Measurements from ENCODE around the gene VIPAS39. TPM values are rescaled to one million over a fixed set of nuclear protein-coding genes. Genes with fewer than 3 reads are reported as not detected.

VIPAS39 gene
- total RNA-seq (2021), result 46.1 and 54.5 TPM in 2 replicates
- percentile 82 among the genes with signal in this experiment for Bru-seq, nascent RNA
- BruChase-seq, experiment 1, labeled RNA remaining after a 2-hour chase, result percentile 84 among the genes with signal in this experiment
- percentile 76 among the genes with signal in this experiment for BruChase-seq, experiment 2, labeled RNA remaining after a 6-hour chase
- long read RNA-seq, transcript VIPAS39-211 (20 exons, 2,562 nt), result major isoform, 36 of 45 reads
- long read RNA-seq, partial matches to known transcripts, result 1 of 45 reads
- long read RNA-seq, other reads (novel, unspliced or antisense), result 5 of 45 reads

DNA sequence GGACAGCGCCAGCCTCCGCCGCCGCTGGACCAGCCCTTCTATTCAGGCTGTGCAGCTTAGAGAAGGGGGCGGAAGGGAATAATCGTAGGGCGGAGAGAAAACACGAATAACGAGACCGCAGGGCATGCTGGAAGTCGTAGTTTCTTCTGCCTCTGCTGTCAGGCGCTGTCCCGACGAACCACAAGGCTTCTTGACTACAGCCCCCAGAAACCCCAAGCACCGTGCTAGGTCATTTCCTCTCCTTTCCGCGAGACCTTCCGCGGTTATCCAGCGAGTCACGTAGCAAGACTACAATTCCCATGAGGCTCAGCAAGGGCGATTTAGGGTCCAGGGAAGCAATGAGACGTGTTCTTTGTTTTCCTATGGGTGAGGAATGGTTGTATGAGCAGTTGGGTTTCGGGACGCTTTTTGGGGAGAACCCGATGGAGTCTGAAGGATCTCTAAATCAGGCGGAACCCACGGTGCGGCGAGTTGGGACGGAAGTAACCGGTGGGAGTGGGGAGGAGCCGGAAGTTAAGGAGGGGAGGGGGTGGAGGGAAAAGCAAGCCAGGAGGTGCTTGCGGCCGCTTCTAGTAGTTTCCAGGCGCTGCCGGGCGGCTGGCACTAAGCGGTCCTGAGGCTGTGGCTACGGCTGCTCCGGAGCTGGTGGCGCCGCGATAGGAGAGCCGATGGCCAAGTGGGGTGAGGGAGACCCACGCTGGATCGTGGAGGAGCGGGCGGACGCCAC lies at the start of gene VIPAS39, which contains the start of gene AHSA1:
Gene VIPAS39, minus strand, starts transcription at position 80 of the 727 bp plus-strand sequence. CDS start 3,499 bp downstream, outside the sequence.
Gene AHSA1, plus strand, starts transcription at position 572 of the 727 bp plus-strand sequence. Its CDS starts 97 bp downstream, at position 669.
- intact Hi-C loops (cut with micrococcal nuclease; ENCODE audit: unreplicated experiment), result loop anchor here (1.0 to 5.0 kb wide), 12 partner anchors 80 to 645 kb away; partner anchors contain the start of genes ADCK1, ALKBH1, ANGEL1 and POMT2
- Histone ChIP-seq H3K4me2 (peak within 1 kb of the TSS; percentile 97), H3K79me2 (ENCODE audit: low read depth) (peaks cover 75% of the 10 kb centered on the region), H2AFZ (peak within 1 kb of the TSS; percentile 89), H3K27me3 (ENCODE audit: insufficient read depth, low read depth) (no peaks in the 10 kb centered on the region), H3K4me3 (peak within 1 kb of the TSS; percentile 73), H4K20me1 (ENCODE audit: insufficient read depth) (peaks cover 40% of the 10 kb centered on the region), H3K27ac (peak within 1 kb of the TSS; percentile 80), H3K4me1 (replicated peaks; ENCODE audit: insufficient read depth) (peaks cover 20% of the 10 kb centered on the region), H3F3A (ENCODE audit: insufficient read depth, low read depth) (peaks cover 31% of the 10 kb centered on the region; the same call in 1 of the 2 replicates), H3K9me2 (ENCODE audit: insufficient read depth) (no peaks in the 10 kb centered on the region), H3K9me3 (ENCODE audit: insufficient read depth, low read depth) (no peaks in the 10 kb centered on the region), H3K36me3 (ENCODE audit: low read depth) (peaks cover 39% of the 10 kb centered on the region)
- POLR2A ChIA-PET (ENCODE audit: unreplicated experiment), result interaction anchor here (0.6 to 0.7 kb wide), 6 partner anchors 11 to 534 kb away, joined by 3 to 10 read pairs (median 6); no protein-coding TSS in a partner anchor
- peak; percentile 99 to 100 for DNase-seq
- CTCF ChIA-PET, result interaction anchor here (0.6 to 1.1 kb wide), 6 partner anchors 50 to 584 kb away, joined by 3 to 6 read pairs (median 3); no protein-coding TSS in a partner anchor
- BruUV-seq (replicated peaks), result no TSS peak
- no peak for TF ChIP-seq EZH2 (IDR thresholded peaks at IDR 0.05; ENCODE audit: low read depth)
- no peak for TF ChIP-seq CTCF (conservative IDR thresholded peaks at IDR 0.05)

- TF ChIP-seq CTCF (conservative IDR thresholded peaks at IDR 0.05) (no peak), EZH2 (IDR thresholded peaks at IDR 0.05; ENCODE audit: low read depth) (no peak)
- Histone ChIP-seq H4K20me1 (ENCODE audit: insufficient read depth) (no peaks in the 10 kb centered on the region), H3K4me1 (replicated peaks; ENCODE audit: insufficient read depth) (peaks cover 22% of the 10 kb centered on the region), H3K4me3 (no peak overlapping the region), H3K79me2 (ENCODE audit: low read depth) (no peaks in the 10 kb centered on the region), H3K27ac (no peak overlapping the region), H3K9me2 (ENCODE audit: insufficient read depth) (no peaks in the 10 kb centered on the region), H3K9me3 (ENCODE audit: insufficient read depth, low read depth) (no peaks in the 10 kb centered on the region), H3K27me3 (ENCODE audit: insufficient read depth, low read depth) (no peaks in the 10 kb centered on the region), H3F3A (ENCODE audit: insufficient read depth, low read depth) (peaks cover 33% of the 10 kb centered on the region), H2AFZ (no peak overlapping the region), H3K36me3 (ENCODE audit: low read depth) (peaks cover 9% of the 10 kb centered on the region), H3K4me2 (no peak overlapping the region)
- ChIA-PET POLR2A (ENCODE audit: unreplicated experiment) (no interaction called here), CTCF (no interaction called here)
- intact Hi-C loops (cut with micrococcal nuclease; ENCODE audit: unreplicated experiment), result no loop called here
- no peak for DNase-seq
- BruUV-seq (replicated peaks), result no TSS peak
Observed at GRCh38 chr14:77505031-77505430, 47.6 kb upstream of the VIPAS39 start.

DNA sequence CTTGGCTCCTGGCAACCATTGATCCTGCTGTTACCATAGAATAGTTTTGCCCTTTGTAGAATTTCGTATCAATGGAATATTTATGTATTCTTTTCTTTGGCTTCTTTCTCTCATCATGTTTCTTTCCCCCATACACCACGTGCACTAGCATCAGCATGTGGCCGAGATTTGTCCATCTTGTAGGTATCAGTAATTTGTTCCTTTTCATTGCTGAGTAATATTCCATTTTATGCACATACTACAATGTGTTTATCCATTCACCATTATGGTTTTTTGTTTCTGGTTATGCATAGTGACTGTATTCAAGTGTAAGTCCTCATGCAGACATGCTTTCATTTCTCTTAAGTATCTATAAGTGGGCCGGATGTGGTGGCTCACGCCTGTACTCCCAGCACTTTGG lies 45.7 kb upstream of the VIPAS39 start:
- Histone ChIP-seq H3K27ac (no peak overlapping the region), H3K9me2 (ENCODE audit: insufficient read depth) (no peaks in the 10 kb centered on the region), H3K4me1 (replicated peaks; ENCODE audit: insufficient read depth) (peaks cover 5% of the 10 kb centered on the region), H3K9me3 (ENCODE audit: insufficient read depth, low read depth) (no peaks in the 10 kb centered on the region), H3K27me3 (ENCODE audit: insufficient read depth, low read depth) (no peaks in the 10 kb centered on the region), H3K79me2 (ENCODE audit: low read depth) (no peaks in the 10 kb centered on the region), H3K4me2 (no peak overlapping the region), H3K4me3 (no peak overlapping the region), H4K20me1 (ENCODE audit: insufficient read depth) (no peaks in the 10 kb centered on the region), H3K36me3 (ENCODE audit: low read depth) (peaks cover 4% of the 10 kb centered on the region), H2AFZ (no peak overlapping the region), H3F3A (ENCODE audit: insufficient read depth, low read depth) (peaks cover 14% of the 10 kb centered on the region; the same call in 1 of the 2 replicates)
- intact Hi-C loops (cut with micrococcal nuclease; ENCODE audit: unreplicated experiment), result no loop called here
- ChIA-PET CTCF (no interaction called here), POLR2A (ENCODE audit: unreplicated experiment) (no interaction called here)
- DNase-seq, result no peak
- no peak for TF ChIP-seq EZH2 (IDR thresholded peaks at IDR 0.05; ENCODE audit: low read depth)
- no peak for TF ChIP-seq CTCF (conservative IDR thresholded peaks at IDR 0.05)
- BruUV-seq (replicated peaks), result no TSS peak

Data from PC-9 (cell line).